ENCODE data around the gene LAPTM5.
A peak's percentile ranks its signal among the peaks of the same experiment; 100 is the strongest.
"Not testable (repeated sequence)": the region's sequence is repeated elsewhere in the genome, so short reads cannot be mapped to it uniquely, and the experiment has no call there.

Gene LAPTM5

GRCh38 chr1:30770150-30770549 is 12.6 kb upstream of the LAPTM5 start:
- no peak for DNase-seq (ENCODE audit: low spot score)

GRCh38 chr1:30768830-30769718 is 11.5 kb upstream of the LAPTM5 start:
- DNase-seq (ENCODE audit: low spot score) = no peak

GRCh38 chr1:30768159-30768829 is 10.7 kb upstream of the LAPTM5 start:
- no peak for DNase-seq (ENCODE audit: low spot score)

- DNase-seq (ENCODE audit: low spot score) = not testable (repeated sequence)
Observed at GRCh38 chr1:30766948-30767347, 9.4 kb upstream of the LAPTM5 start.

- DNase-seq (ENCODE audit: low spot score) = no peak
Observed at GRCh38 chr1:30765556-30766434, 8.2 kb upstream of the LAPTM5 start.

GRCh38 chr1:30764939-30765555 is 7.5 kb upstream of the LAPTM5 start:
- DNase-seq (ENCODE audit: low spot score) = no peak

- no peak for DNase-seq (ENCODE audit: low spot score)
Observed at GRCh38 chr1:30764396-30764795, 6.8 kb upstream of the LAPTM5 start.

GRCh38 chr1:30763651-30764248 is 6.2 kb upstream of the LAPTM5 start:
- peak; percentile 73 for DNase-seq (ENCODE audit: low spot score)

- no peak for DNase-seq (ENCODE audit: low spot score)
Observed at GRCh38 chr1:30762930-30763650, 5.5 kb upstream of the LAPTM5 start.

- DNase-seq (ENCODE audit: low spot score) = no peak
Observed at GRCh38 chr1:30762152-30762929, 4.8 kb upstream of the LAPTM5 start.

- peak; percentile 70 for DNase-seq (ENCODE audit: low spot score)
Observed at GRCh38 chr1:30761381-30762151, 4.0 kb upstream of the LAPTM5 start.

- peak; percentile 73 for DNase-seq (ENCODE audit: low spot score)
Observed at GRCh38 chr1:30760596-30761324, 3.2 kb upstream of the LAPTM5 start.

- no peak for DNase-seq (ENCODE audit: low spot score)
Observed at GRCh38 chr1:30759718-30760281, 2.2 kb upstream of the LAPTM5 start.

- no peak for DNase-seq (ENCODE audit: low spot score)
Observed at GRCh38 chr1:30758785-30759380, 1.3 kb upstream of the LAPTM5 start.

GRCh38 chr1:30758121-30758688 is 631 bp upstream of the LAPTM5 start:
- no peak for DNase-seq (ENCODE audit: low spot score)

- DNase-seq (ENCODE audit: low spot score) = peak; percentile 82
Observed at GRCh38 chr1:30756545-30757351, 826 bp downstream of the LAPTM5 start.

- no peak for DNase-seq (ENCODE audit: low spot score)
Observed at GRCh38 chr1:30756206-30756544, 1.4 kb downstream of the LAPTM5 start.

All from pons (tissue), 1 donor.